Measurements from ENCODE around the gene SEMA4D.

DNA sequence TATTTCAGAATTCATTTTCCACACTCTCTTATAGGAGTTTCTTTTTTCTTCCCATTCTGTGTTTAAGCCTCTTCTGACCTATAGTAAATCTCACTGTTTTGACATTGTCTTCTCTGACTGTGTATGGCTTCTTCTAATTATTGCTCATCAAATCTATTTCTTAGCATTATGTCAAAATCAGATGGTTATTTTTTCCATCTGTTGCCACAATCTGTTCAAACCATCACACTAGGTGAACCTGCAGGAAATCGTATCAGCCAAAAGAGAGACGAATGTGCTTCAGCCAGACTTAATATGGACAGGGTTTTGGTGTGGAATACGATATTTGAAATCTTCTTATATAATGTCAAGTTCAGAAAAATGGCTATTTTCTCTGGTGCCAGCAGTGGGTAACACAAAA, 15.9 kb upstream of the SEMA4D start:
- TF ChIP-seq, protein P1, sequence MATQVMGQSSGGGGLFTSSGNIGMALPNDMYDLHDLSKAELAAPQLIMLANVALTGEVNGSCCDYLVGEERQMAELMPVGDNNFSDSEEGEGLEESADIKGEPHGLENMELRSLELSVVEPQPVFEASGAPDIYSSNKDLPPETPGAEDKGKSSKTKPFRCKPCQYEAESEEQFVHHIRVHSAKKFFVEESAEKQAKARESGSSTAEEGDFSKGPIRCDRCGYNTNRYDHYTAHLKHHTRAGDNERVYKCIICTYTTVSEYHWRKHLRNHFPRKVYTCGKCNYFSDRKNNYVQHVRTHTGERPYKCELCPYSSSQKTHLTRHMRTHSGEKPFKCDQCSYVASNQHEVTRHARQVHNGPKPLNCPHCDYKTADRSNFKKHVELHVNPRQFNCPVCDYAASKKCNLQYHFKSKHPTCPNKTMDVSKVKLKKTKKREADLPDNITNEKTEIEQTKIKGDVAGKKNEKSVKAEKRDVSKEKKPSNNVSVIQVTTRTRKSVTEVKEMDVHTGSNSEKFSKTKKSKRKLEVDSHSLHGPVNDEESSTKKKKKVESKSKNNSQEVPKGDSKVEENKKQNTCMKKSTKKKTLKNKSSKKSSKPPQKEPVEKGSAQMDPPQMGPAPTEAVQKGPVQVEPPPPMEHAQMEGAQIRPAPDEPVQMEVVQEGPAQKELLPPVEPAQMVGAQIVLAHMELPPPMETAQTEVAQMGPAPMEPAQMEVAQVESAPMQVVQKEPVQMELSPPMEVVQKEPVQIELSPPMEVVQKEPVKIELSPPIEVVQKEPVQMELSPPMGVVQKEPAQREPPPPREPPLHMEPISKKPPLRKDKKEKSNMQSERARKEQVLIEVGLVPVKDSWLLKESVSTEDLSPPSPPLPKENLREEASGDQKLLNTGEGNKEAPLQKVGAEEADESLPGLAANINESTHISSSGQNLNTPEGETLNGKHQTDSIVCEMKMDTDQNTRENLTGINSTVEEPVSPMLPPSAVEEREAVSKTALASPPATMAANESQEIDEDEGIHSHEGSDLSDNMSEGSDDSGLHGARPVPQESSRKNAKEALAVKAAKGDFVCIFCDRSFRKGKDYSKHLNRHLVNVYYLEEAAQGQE (IDR thresholded peaks at IDR 0.05; ENCODE audit: borderline replicate concordance): no peak
- TF ChIP-seq RAD21 (conservative IDR thresholded peaks at IDR 0.05): no peak
- no peak for TF ChIP-seq CTCF (IDR thresholded peaks at IDR 0.05; ENCODE audit: poor library complexity, severe bottlenecking)
- no peak for TF ChIP-seq EZH2 (IDR thresholded peaks at IDR 0.05; ENCODE audit: borderline replicate concordance, insufficient read depth, low read length, poor library complexity, severe bottlenecking)
